Skeletal muscle tissue (tissue), 4 donors: Measurements from ENCODE around the gene SST. TPM values are rescaled to one million over a fixed set of nuclear protein-coding genes. Genes with fewer than 3 reads are reported as not detected.

Source experiments
- H3K27ac ChIP-seq: one replicate; pipeline ENCODE4 v1.7.0; 2013; ENCODE audit warnings: mild to moderate bottlenecking, low read depth, low read length, inconsistent platforms
- H3K27me3 ChIP-seq, 3 donors: one replicate each; pipeline ENCODE4 v1.7.0; 2013; ENCODE audit warnings: low read length in 3 of 3; ENCODE audit not compliant: control insufficient read depth in 3 of 3, insufficient read depth in 3 of 3
- H3K36me3 ChIP-seq, 3 donors: one replicate each; pipeline ENCODE4 v1.7.0; 2013; ENCODE audit warnings: low read length in 3 of 3; ENCODE audit not compliant: control insufficient read depth in 3 of 3, insufficient read depth in 3 of 3
- H3K4me1 ChIP-seq, 3 donors: one replicate each; pipeline ENCODE4 v1.7.0; 2013; ENCODE audit warnings: low read length in 3 of 3, mild to moderate bottlenecking in 3 of 3; ENCODE audit not compliant: control insufficient read depth in 3 of 3, insufficient read depth in 3 of 3
- H3K4me3 ChIP-seq, 3 donors: one replicate each; pipeline ENCODE4 v1.7.0; 2013; ENCODE audit warnings: low read length in 3 of 3
- H3K9ac ChIP-seq, 3 donors: one replicate each; pipeline ENCODE4 v1.7.0; 2013; ENCODE audit warnings: low read length in 3 of 3, mild to moderate bottlenecking in 3 of 3, moderate library complexity in 2 of 3, low read depth in 1 of 3
- H3K9me3 ChIP-seq, 3 donors: one replicate each; pipeline ENCODE4 v1.7.0; 2013; ENCODE audit warnings: low read length in 3 of 3; ENCODE audit not compliant: control insufficient read depth in 3 of 3
- total RNA-seq: library from RNA; depleted of rRNA; stranded (reverse); fragments of >200 nt; gene quantifications from one replicate; pipeline ENCODE4 v1.2.3, GENCODE V29; 2014
- donor health status: Osteomylitis.

The SST gene
- total RNA-seq, 1 donor from 2014 or later = not detected

DNA sequence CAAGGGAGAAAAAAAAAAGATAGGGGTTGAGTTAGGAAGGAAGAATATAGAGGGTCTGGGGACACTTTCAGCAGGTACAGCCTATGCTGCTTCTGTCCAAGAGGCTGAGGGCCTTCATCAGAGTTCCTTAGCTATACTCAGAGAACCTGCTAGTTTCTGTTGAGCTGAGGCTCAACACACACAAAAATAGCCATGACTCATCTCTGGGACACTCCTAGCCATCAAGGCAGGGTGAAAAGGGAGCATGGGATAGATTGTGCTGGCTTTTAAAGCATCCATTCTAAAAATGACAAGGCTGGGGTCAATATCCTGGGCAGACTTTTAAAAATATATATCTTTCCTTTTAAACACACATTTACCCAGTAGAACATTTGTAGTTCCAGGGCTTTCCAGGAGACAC lies 35.0 kb upstream of the SST start:
- Histone ChIP-seq H3K4me1 (peaks cover 23 to 50% (median 46%) of the 10 kb centered on the region in 3 donors), H3K9ac (peak overlapping the region in 1 of 3 donors; percentile 27), H3K36me3 (no peaks in the 10 kb centered on the region), H3K27ac (peak overlapping the region; percentile 64), H3K4me3 (no peak overlapping the region), H3K9me3 (no peaks in the 10 kb centered on the region), H3K27me3 (no peaks in the 10 kb centered on the region)

- Histone ChIP-seq H3K9me3 (no peaks in the 10 kb centered on the region), H3K4me3 (no peak within 1 kb of the TSS), H3K4me1 (peaks cover 27 to 61% (median 53%) of the 10 kb centered on the region in 3 donors), H3K9ac (no peak within 1 kb of the TSS), H3K36me3 (no peaks in the 10 kb centered on the region), H3K27me3 (no peaks in the 10 kb centered on the region), H3K27ac (peak within 1 kb of the TSS; percentile 62)
Measured at GRCh38 chr3:187702507-187703033, 32.4 kb upstream of the SST start, which contains the start of gene RTP2. TSS of gene RTP2 (minus strand) at chr3:187702557. CDS start at chr3:187702128, 429 bp downstream.

DNA sequence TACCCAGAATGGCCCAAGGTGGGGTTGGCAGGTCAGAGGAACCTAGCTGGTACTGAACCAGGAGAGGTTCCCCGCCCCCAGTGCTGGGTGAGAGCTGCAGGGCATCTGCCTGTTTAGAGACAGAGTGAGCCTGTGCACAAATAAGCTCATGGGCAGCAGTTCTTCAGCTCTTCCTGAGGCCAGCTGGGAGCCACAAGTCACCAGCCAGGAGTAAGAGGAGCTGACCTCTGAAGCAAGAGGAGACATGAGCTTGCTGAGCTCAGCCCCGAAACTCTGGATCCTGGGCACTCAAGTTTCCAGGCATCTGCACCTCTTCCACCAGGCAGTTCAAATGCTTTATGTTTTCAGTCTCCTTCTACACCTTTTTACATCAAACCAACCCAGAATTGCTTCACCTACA lies 30.1 kb upstream of the SST start:
- H3K36me3 ChIP-seq = no peaks in the 10 kb centered on the region
- H3K4me3 ChIP-seq = peak overlapping the region in 1 of 3 donors; percentile 13
- H3K27ac ChIP-seq = no peak overlapping the region
- no peaks in the 10 kb centered on the region for H3K9me3 ChIP-seq
- no peaks in the 10 kb centered on the region for H3K27me3 ChIP-seq
- peaks cover 27 to 61% (median 56%) of the 10 kb centered on the region in 3 donors for H3K4me1 ChIP-seq
- H3K9ac ChIP-seq = no peak overlapping the region

DNA sequence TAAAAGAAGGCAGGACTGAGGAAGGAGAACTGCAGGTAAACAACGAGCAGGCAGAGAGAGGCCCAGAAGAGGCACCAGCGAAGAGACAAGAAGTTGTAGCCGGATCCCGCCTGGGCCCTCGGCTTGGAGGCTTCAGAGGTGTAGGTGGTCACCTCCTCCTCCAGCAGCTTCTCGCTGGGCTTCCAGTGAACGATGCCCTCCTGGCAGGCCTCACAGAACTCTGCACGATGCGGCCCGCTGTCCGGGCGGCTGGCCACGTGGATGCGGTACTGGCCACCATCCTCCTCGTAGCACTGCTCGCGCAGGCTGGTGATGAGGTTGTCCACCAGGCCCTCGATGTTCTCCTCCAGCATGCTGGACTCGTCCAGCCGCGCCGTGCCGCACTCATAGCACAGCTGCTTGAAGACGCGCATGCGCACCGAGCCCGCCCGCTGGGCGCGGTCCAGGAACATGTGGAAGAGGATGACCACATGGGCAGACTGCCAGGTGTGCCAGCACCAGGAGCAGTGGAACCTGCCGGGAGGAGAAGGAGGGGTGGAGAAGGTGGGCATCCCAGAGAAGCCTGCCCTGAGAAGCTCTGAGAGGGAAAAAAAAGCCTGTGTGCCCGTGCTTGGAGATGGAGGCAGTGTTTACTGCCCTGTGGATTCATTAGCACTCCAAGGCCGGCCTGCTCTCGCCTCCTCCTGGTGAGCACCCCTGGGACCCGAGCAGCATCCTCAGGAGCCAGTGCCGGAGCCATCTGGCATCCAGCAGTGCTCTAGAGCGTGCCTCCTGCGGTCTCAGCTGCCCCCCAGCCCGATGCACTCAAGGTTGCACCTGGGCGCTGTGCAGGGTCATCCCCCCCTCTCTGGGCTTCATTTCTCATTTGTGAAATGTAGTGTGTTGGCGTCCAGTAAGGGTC lies 28.6 kb upstream of the SST start:
- Histone ChIP-seq H3K9ac (no peak overlapping the region), H3K27ac (no peak overlapping the region), H3K4me1 (peaks cover 19 to 60% (median 49%) of the 10 kb centered on the region in 3 donors), H3K27me3 (no peaks in the 10 kb centered on the region), H3K4me3 (no peak overlapping the region), H3K36me3 (no peaks in the 10 kb centered on the region), H3K9me3 (no peaks in the 10 kb centered on the region)

- Histone ChIP-seq H3K9ac (no peak overlapping the region), H3K4me3 (no peak overlapping the region), H3K4me1 (peaks cover 5 to 37% (median 28%) of the 10 kb centered on the region in 3 donors), H3K9me3 (no peaks in the 10 kb centered on the region), H3K27me3 (no peaks in the 10 kb centered on the region), H3K36me3 (no peaks in the 10 kb centered on the region), H3K27ac (no peak overlapping the region)
Measured at GRCh38 chr3:187696021-187696420, 25.8 kb upstream of the SST start.

GRCh38 chr3:187695449-187695848 lies 25.3 kb upstream of the SST start:
- no peak overlapping the region for H3K9ac ChIP-seq
- peaks cover 5 to 32% (median 23%) of the 10 kb centered on the region in 3 donors for H3K4me1 ChIP-seq
- H3K27me3 ChIP-seq = no peaks in the 10 kb centered on the region
- H3K4me3 ChIP-seq = no peak overlapping the region
- H3K9me3 ChIP-seq = no peaks in the 10 kb centered on the region
- H3K27ac ChIP-seq = no peak overlapping the region
- H3K36me3 ChIP-seq = no peaks in the 10 kb centered on the region

- Histone ChIP-seq H3K27ac (no peak overlapping the region), H3K9ac (no peak overlapping the region), H3K27me3 (no peaks in the 10 kb centered on the region), H3K4me1 (peaks cover 0 to 25% (median 16%) of the 10 kb centered on the region in 3 donors), H3K36me3 (no peaks in the 10 kb centered on the region), H3K4me3 (no peak overlapping the region), H3K9me3 (no peaks in the 10 kb centered on the region)
Measured at GRCh38 chr3:187694801-187695200, 24.6 kb upstream of the SST start.

GRCh38 chr3:187693431-187693830 lies 23.2 kb upstream of the SST start:
- no peaks in the 10 kb centered on the region for H3K9me3 ChIP-seq
- no peak overlapping the region for H3K9ac ChIP-seq
- H3K36me3 ChIP-seq = no peaks in the 10 kb centered on the region
- H3K27ac ChIP-seq = no peak overlapping the region
- H3K4me3 ChIP-seq = no peak overlapping the region
- no peaks in the 10 kb centered on the region for H3K27me3 ChIP-seq
- H3K4me1 ChIP-seq = peaks cover 0 to 18% (median 13%) of the 10 kb centered on the region in 3 donors

DNA sequence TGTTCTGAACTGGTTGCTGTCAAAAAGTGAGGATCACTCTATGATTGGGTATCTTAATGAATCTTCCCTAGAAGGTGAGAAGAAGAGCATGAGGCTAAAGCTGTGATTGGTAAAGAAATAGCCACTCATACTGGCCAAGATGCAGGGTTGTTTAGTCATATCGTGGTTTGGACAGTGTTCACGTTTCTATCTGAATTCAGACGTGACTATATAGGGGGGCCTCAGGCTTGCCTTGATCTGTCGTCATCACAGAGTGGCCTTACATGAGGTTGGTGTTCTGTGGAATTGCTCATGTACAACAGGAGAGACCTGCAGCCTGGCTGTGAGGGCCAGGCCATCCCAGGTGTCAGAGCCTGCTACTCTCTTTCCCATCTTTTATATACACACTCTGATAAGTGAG lies 19.8 kb upstream of the SST start:
- Histone ChIP-seq H3K9me3 (peaks cover 0 to 2% (median 0%) of the 10 kb centered on the region in 3 donors), H3K4me1 (peaks cover 0 to 4% (median under 1%) of the 10 kb centered on the region in 3 donors), H3K36me3 (no peaks in the 10 kb centered on the region), H3K27me3 (no peaks in the 10 kb centered on the region), H3K27ac (no peak overlapping the region), H3K4me3 (no peak overlapping the region), H3K9ac (no peak overlapping the region)

GRCh38 chr3:187686621-187687273 lies 16.6 kb upstream of the SST start:
- H3K9ac ChIP-seq = no peak overlapping the region
- H3K36me3 ChIP-seq = no peaks in the 10 kb centered on the region
- no peak overlapping the region for H3K4me3 ChIP-seq
- H3K27ac ChIP-seq = no peak overlapping the region
- no peaks in the 10 kb centered on the region for H3K4me1 ChIP-seq
- peaks cover 0 to 2% (median 0%) of the 10 kb centered on the region in 3 donors for H3K9me3 ChIP-seq
- H3K27me3 ChIP-seq = no peaks in the 10 kb centered on the region
